Mesenchymal stem cell (in vitro differentiated cells and primary cell): ENCODE measurements around the gene PPP2R3C.
A peak's percentile ranks its signal among the peaks of the same experiment; 100 is the strongest.

Source experiments
- DNase-seq: peaks from one replicate; pipeline ENCODE4 v3.0.0-alpha.2; 2013
- H2AFZ ChIP-seq: one replicate; pipeline ENCODE4 v1.6.1; 2013; ENCODE audit warnings: low read depth, mild to moderate bottlenecking, control low read depth, inconsistent platforms, low read length, moderate library complexity
- H2AK5ac ChIP-seq: 2 replicates; pipeline ENCODE4 v1.6.1; 2013; ENCODE audit warnings: low read length, moderate library complexity, mild to moderate bottlenecking, inconsistent platforms; ENCODE audit not compliant: severe bottlenecking
- H2BK120ac ChIP-seq: one replicate; pipeline ENCODE4 v1.6.1; 2013; ENCODE audit warnings: low read depth, mild to moderate bottlenecking, inconsistent platforms, low read length, moderate library complexity
- H2BK12ac ChIP-seq, 2 experiments: one replicate each; pipeline ENCODE4 v1.6.1; 2013; ENCODE audit warnings: inconsistent platforms in 2 of 2, low read length in 2 of 2, mild to moderate bottlenecking in 2 of 2, moderate library complexity in 2 of 2, control low read depth in 1 of 2
- H2BK15ac ChIP-seq: one replicate; pipeline ENCODE4 v1.6.1; 2013; ENCODE audit warnings: mild to moderate bottlenecking, low read depth, inconsistent platforms; ENCODE audit not compliant: poor library complexity, severe bottlenecking
- H2BK5ac ChIP-seq: 2 replicates; pipeline ENCODE4 v1.6.1; 2013; ENCODE audit warnings: low read depth, mild to moderate bottlenecking, low read length, control low read depth, inconsistent platforms; ENCODE audit not compliant: poor library complexity, severe bottlenecking
- H3K14ac ChIP-seq, 2 experiments: one replicate each; pipeline ENCODE4 v1.6.1; 2013; ENCODE audit warnings: inconsistent platforms in 2 of 2, low read length in 2 of 2, control low read depth in 1 of 2, mild to moderate bottlenecking in 1 of 2, moderate library complexity in 1 of 2
- H3K18ac ChIP-seq, 2 experiments: one replicate each; pipeline ENCODE4 v1.6.1; 2013; ENCODE audit warnings: inconsistent platforms in 2 of 2, low read length in 2 of 2, control low read depth in 1 of 2, low read depth in 1 of 2, mild to moderate bottlenecking in 1 of 2
- H3K23ac ChIP-seq, 2 experiments: one replicate each; pipeline ENCODE4 v1.6.1; 2013; ENCODE audit warnings: inconsistent platforms in 2 of 2, low read length in 2 of 2, mild to moderate bottlenecking in 2 of 2, moderate library complexity in 2 of 2, control low read depth in 1 of 2
- H3K27ac ChIP-seq: 2 replicates; pipeline ENCODE4 v1.5.1; 2013; ENCODE audit warnings: mild to moderate bottlenecking, moderate library complexity, low read length, control low read depth, inconsistent platforms; ENCODE audit not compliant: poor library complexity, severe bottlenecking
- H3K27me3 ChIP-seq, 2 experiments: 2 replicates each; pipeline versions ENCODE4 v1.6.1 to v1.7.0; 2013; ENCODE audit warnings: low read length in 2 of 2, mild to moderate bottlenecking in 2 of 2, moderate library complexity in 2 of 2, control low read depth in 1 of 2, inconsistent platforms in 1 of 2; ENCODE audit not compliant: control insufficient read depth in 1 of 2, insufficient read depth in 1 of 2
- H3K36me3 ChIP-seq, 2 experiments: 2 replicates each; pipeline versions ENCODE4 v1.6.1 to v1.7.0; 2013; ENCODE audit warnings: low read length in 2 of 2, control low read depth in 1 of 2, inconsistent platforms in 1 of 2, low read depth in 1 of 2, mild to moderate bottlenecking in 1 of 2; ENCODE audit not compliant: insufficient read depth in 2 of 2, control insufficient read depth in 1 of 2
- H3K4ac ChIP-seq, 2 experiments: one replicate each; pipeline ENCODE4 v1.6.1; 2013; ENCODE audit warnings: inconsistent platforms in 2 of 2, low read length in 2 of 2, mild to moderate bottlenecking in 2 of 2, moderate library complexity in 2 of 2, control low read depth in 1 of 2, low read depth in 1 of 2
- H3K4me1 ChIP-seq: 2 replicates; pipeline ENCODE4 v1.6.1; 2013; ENCODE audit warnings: low read depth, low read length, control low read depth; ENCODE audit not compliant: control insufficient read depth, insufficient read depth
- H3K4me2 ChIP-seq: 2 replicates; pipeline ENCODE4 v1.6.1; 2013; ENCODE audit warnings: low read length, mild to moderate bottlenecking, inconsistent platforms; ENCODE audit not compliant: poor library complexity, severe bottlenecking
- H3K4me3 ChIP-seq, 2 experiments: 2 replicates each; pipeline versions ENCODE4 v1.5.1 to v1.7.0; 2013; ENCODE audit warnings: low read length in 2 of 2, mild to moderate bottlenecking in 2 of 2, control low read depth in 1 of 2, low read depth in 1 of 2; ENCODE audit not compliant: insufficient read depth in 1 of 2
- H3K79me1 ChIP-seq: replicated peaks from 2 replicates; pipeline ENCODE4 v1.6.1; 2013; ENCODE audit warnings: mild to moderate bottlenecking, control low read depth, low read length, inconsistent platforms; ENCODE audit not compliant: poor library complexity, severe bottlenecking
- H3K9ac ChIP-seq: 2 replicates; pipeline ENCODE4 v1.7.0; 2013; ENCODE audit warnings: mild to moderate bottlenecking, low read length, moderate library complexity
- H3K9me3 ChIP-seq: 2 replicates; pipeline ENCODE4 v1.7.0; 2013; ENCODE audit warnings: mild to moderate bottlenecking, low read length; ENCODE audit not compliant: control insufficient read depth
- H4K8ac ChIP-seq: one replicate; pipeline ENCODE4 v1.6.1; 2013; ENCODE audit warnings: inconsistent platforms, mild to moderate bottlenecking, low read length, moderate library complexity
- H4K91ac ChIP-seq: one replicate; pipeline ENCODE4 v1.6.1; 2013; ENCODE audit warnings: mild to moderate bottlenecking, low read length, inconsistent platforms
- WGBS: methylation state at CpG from one replicate; pipeline ENCODE4 v1.1.7; 2013; ENCODE audit warnings: mixed read lengths; 5-methylcytosine and 5-hydroxymethylcytosine counted together

The PPP2R3C gene

GRCh38 chr14:35050652-35051051, 71.1 kb downstream of the PPP2R3C start:
- 0% methylated on average over 1 of the region's 1 CpG for WGBS
- no peak overlapping the region for H3K14ac ChIP-seq
- H2BK120ac ChIP-seq: no peak overlapping the region
- H4K91ac ChIP-seq: no peak overlapping the region
- peaks cover 10% of the 10 kb centered on the region for H3K79me1 ChIP-seq
- H3K4ac ChIP-seq: no peak overlapping the region
- no peak overlapping the region for H3K4me3 ChIP-seq
- H2AK5ac ChIP-seq: no peak overlapping the region
- no peak overlapping the region for H2AFZ ChIP-seq
- no peak overlapping the region for H3K18ac ChIP-seq
- H2BK12ac ChIP-seq: no peak overlapping the region
- no peak overlapping the region for H4K8ac ChIP-seq
- H3K9me3 ChIP-seq: no peaks in the 10 kb centered on the region
- H3K23ac ChIP-seq: no peak overlapping the region
- no peak overlapping the region for H2BK5ac ChIP-seq
- no peak overlapping the region for H3K27ac ChIP-seq
- H2BK15ac ChIP-seq: no peak overlapping the region
- peaks cover 10 to 40% of the 10 kb centered on the region in 2 experiments for H3K36me3 ChIP-seq
- peak; percentile 60 for DNase-seq
- H3K27me3 ChIP-seq: no peaks in the 10 kb centered on the region
- no peak overlapping the region for H3K4me2 ChIP-seq
- H3K9ac ChIP-seq: peak overlapping the region; percentile 56
- peaks cover 8% of the 10 kb centered on the region for H3K4me1 ChIP-seq

- Histone ChIP-seq H3K4me1 (peaks cover 8% of the 10 kb centered on the region), H2BK120ac (no peak overlapping the region), H3K18ac (no peak overlapping the region), H3K27me3 (no peaks in the 10 kb centered on the region), H3K79me1 (peaks cover 6% of the 10 kb centered on the region), H4K91ac (no peak overlapping the region), H3K9me3 (no peaks in the 10 kb centered on the region), H2BK12ac (no peak overlapping the region), H3K4me3 (peak overlapping the region in 1 of 2 experiments; percentile 85), H2BK15ac (no peak overlapping the region), H2AFZ (no peak overlapping the region), H3K4ac (no peak overlapping the region), H3K4me2 (no peak overlapping the region), H3K14ac (no peak overlapping the region), H3K9ac (no peak overlapping the region), H2AK5ac (no peak overlapping the region), H2BK5ac (no peak overlapping the region), H3K36me3 (peaks cover 3 to 25% of the 10 kb centered on the region in 2 experiments), H3K23ac (no peak overlapping the region), H4K8ac (no peak overlapping the region), H3K27ac (no peak overlapping the region)
- no peak for DNase-seq
- 100% methylated on average over 2 of the region's 4 CpGs for WGBS
Measured at GRCh38 chr14:35047976-35048513, 73.7 kb downstream of the PPP2R3C start.

GRCh38 chr14:35046751-35047536, 74.8 kb downstream of the PPP2R3C start:
- Histone ChIP-seq H3K9me3 (no peaks in the 10 kb centered on the region), H3K4me1 (peaks cover 6% of the 10 kb centered on the region), H3K9ac (peak overlapping the region; percentile 98), H3K18ac (peak overlapping the region; percentile 79 to 91), H3K4me2 (peak overlapping the region; percentile 88), H4K8ac (peak overlapping the region; percentile 47), H2AK5ac (no peak overlapping the region), H2BK120ac (peak overlapping the region; percentile 56), H3K14ac (peak overlapping the region; percentile 68 to 74), H3K4ac (peak overlapping the region in 1 of 2 experiments; percentile 56), H3K4me3 (peak overlapping the region; percentile 74 to 85), H2BK12ac (peak overlapping the region; percentile 20 to 49), H4K91ac (peak overlapping the region; percentile 36), H3K27ac (peak overlapping the region; percentile 78), H3K36me3 (peaks cover 0 to 17% of the 10 kb centered on the region in 2 experiments), H3K79me1 (peaks cover 4% of the 10 kb centered on the region), H2BK15ac (peak overlapping the region; percentile 40), H2AFZ (peak overlapping the region; percentile 92), H2BK5ac (peak overlapping the region; percentile 33), H3K23ac (peak overlapping the region in 1 of 2 experiments; percentile 91), H3K27me3 (no peaks in the 10 kb centered on the region)
- peak; percentile 34 for DNase-seq
- 33% methylated on average over 21 of the region's 23 CpGs for WGBS

GRCh38 chr14:35046048-35046750, 75.6 kb downstream of the PPP2R3C start, which contains the start of gene FAM177A1:
FAM177A1 (plus strand) TSS chr14:35046272; CDS start chr14:35046464, 192 bp downstream.
- H2BK5ac ChIP-seq: peak within 1 kb of the TSS; percentile 33
- H2AFZ ChIP-seq: peak within 1 kb of the TSS; percentile 92
- H4K8ac ChIP-seq: peak within 1 kb of the TSS; percentile 91
- H3K4me2 ChIP-seq: peak within 1 kb of the TSS; percentile 88
- H3K14ac ChIP-seq: peak within 1 kb of the TSS; percentile 68 to 74
- H4K91ac ChIP-seq: peak within 1 kb of the TSS; percentile 36
- peak within 1 kb of the TSS; percentile 20 to 56 for H3K4ac ChIP-seq
- H3K27me3 ChIP-seq: no peaks in the 10 kb centered on the region
- H3K18ac ChIP-seq: peak within 1 kb of the TSS; percentile 79 to 91
- WGBS: under 1% methylated on average over 67 of the region's 77 CpGs
- peak within 1 kb of the TSS; percentile 40 for H2BK15ac ChIP-seq
- peak within 1 kb of the TSS in 1 of 2 experiments; percentile 91 for H3K23ac ChIP-seq
- H3K36me3 ChIP-seq: peaks cover 0 to 12% of the 10 kb centered on the region in 2 experiments
- no peaks in the 10 kb centered on the region for H3K9me3 ChIP-seq
- peak within 1 kb of the TSS; percentile 20 to 59 for H2BK12ac ChIP-seq
- peaks cover 3% of the 10 kb centered on the region for H3K79me1 ChIP-seq
- peak; percentile 97 for DNase-seq
- peaks cover 4% of the 10 kb centered on the region for H3K4me1 ChIP-seq
- peak within 1 kb of the TSS; percentile 74 to 85 for H3K4me3 ChIP-seq
- no peak within 1 kb of the TSS for H2AK5ac ChIP-seq
- H3K9ac ChIP-seq: peak within 1 kb of the TSS; percentile 98
- peak within 1 kb of the TSS; percentile 91 for H3K27ac ChIP-seq
- H2BK120ac ChIP-seq: peak within 1 kb of the TSS; percentile 56
